NOMO-1 (cell line): ENCODE data around the gene ALOX5AP.

Source experiments
- DNase-seq, 2 experiments: peaks; one replicate each; lab custom pipeline; 2025; ENCODE audit not compliant: unreplicated experiment in 2 of 2; lab: John Stamatoyannopoulos, UW

Gene ALOX5AP

GRCh38 chr13:30735025-30735871 lies at the start of gene ALOX5AP:
TSS of gene ALOX5AP (plus strand) at chr13:30735543. CDS start at chr13:30735606, 63 bp downstream.
- peak; percentile 92 to 98 for DNase-seq

DNA sequence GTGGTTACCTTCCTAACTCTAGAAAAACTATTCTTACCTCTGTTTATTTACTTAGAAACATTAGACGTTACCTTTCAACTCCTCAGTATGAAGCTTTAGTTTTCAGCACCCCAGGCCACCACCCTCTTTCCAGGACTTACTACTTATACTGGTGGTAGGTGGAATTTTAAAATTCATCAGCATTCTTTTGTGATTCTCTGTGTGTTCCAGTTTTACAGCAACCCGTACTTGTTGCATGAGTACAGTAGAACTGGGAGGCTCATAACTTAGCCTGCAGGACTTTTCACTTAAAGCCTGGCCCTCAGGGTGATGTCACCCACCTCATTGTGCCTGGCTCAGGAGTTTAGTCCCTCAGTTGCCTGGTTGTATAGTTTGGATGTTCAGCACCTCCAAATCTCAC lies 49.4 kb upstream of the ALOX5AP start:
- no peak for DNase-seq

- DNase-seq = no peak
Measured at GRCh38 chr13:30687601-30688000, 47.7 kb upstream of the ALOX5AP start.

DNA sequence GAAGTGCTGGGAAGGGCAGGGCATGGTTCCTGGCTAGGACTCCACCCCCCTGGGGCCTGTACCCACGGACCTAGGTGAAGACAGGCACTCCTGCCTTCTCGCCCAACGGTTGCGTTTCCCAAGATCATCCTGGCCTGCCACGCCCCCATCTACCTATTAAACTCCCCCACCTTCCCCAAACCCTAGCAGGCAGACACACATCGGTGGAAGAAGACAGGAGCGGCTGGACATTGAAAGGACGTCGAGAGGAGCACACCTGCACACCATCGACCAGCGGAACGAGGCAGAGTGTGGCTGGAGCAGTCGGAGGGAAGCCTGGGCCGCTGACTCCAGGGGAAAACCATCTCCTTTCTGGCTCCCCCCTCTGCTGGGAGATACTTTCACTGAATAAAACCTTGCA lies 45.6 kb upstream of the ALOX5AP start:
- DNase-seq = no peak

DNA sequence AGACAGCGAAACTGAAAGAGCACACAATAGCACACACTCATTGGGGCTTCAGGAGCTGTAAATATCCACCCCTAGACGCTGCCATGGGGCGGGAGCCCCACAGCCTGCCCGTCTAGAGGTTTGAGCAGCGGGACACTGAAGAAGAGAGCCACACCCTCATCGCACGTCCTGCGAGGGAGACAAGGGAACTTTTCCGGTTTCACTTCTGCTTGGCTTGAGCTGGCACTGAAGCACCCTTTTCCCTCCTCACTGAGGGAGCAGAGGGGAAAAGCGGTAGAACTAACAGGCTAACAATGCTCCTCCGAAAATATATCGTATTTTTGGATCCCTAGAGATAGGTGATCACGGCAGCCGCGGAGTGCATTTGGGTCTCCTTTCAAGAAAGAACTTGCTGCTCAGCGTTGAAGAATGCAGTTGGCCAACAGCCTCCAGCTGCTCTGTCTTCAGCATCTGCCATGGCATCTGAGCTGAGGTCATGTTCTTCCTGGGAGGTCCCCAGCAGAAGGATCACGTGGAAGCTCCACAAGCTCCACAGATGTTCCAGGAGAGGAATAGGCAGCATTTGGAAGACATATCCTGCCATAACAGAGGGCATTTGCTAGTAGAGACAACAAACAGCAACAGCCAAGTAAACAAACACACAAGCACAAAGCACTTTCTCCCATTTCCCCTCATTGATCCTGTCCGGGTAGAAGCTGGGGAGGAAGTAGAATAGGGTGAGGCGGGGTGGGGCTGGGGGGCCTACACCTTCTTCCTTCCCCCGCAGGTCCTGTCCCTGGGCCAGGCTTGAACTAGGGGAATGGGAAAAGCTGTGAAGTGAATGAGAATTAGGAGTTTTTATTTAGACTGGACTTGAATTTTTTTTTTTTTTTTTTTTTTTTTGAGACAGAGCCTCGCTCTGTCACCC lies 44.8 kb upstream of the ALOX5AP start:
- DNase-seq = peak; percentile 96 to 97

DNA sequence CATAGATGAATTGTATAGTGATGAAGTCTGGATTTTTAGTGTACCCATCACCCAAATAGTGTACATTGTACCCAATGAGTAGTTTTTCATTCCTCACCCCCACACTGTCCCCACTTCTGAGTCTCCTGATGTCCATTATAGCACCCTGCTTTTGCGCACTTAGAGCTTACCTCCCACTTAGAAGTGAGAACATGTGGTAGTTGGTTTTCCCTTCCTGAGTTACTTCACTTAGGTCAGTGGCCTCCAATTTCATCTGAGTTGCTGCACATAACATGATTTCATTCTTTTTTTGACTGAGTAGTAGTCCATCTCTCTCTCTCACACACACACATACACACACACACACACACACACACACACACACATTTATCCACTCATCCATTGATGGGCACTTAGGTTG lies 43.2 kb upstream of the ALOX5AP start:
- no peak for DNase-seq

GRCh38 chr13:30696278-30697176 lies 38.8 kb upstream of the ALOX5AP start:
- DNase-seq = peak; percentile 68 to 77

DNA sequence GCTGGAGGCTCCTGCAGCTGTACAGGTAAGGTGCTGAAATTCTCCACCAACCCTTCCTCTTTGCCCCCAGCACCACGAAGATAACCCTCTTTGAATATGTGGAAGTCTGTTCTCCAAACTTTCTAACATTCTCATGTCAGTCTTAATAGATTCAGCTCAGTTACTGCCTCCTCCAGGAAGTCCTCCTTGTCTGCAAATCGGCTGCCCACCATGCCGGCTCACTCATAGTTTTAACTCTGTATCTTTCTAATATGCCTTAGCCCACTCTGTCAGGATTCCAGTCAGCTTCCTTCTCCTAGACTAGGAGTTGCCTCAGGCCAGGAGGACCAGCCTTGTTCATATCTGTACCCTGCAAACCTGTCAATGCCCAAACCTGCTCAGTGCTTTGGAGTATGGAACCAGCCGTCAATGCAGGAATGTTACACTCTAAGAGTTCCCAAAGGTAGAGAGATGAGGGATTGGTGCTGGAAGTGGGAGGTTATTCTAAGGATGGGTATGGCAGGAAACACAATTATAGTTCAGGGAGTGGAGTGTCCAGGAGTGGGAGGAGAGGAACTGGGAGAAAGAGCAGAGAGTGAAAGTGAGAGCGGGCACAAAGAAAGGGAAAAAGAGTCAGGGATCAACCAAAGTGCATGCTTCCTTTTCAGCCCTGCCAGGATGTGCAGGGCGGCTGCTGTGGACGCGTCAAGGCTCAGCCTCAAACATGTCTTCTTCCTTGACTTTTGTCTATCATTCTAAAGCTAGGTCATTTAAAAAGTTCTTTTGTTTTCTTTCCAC lies 38.0 kb upstream of the ALOX5AP start:
- no peak for DNase-seq

DNA sequence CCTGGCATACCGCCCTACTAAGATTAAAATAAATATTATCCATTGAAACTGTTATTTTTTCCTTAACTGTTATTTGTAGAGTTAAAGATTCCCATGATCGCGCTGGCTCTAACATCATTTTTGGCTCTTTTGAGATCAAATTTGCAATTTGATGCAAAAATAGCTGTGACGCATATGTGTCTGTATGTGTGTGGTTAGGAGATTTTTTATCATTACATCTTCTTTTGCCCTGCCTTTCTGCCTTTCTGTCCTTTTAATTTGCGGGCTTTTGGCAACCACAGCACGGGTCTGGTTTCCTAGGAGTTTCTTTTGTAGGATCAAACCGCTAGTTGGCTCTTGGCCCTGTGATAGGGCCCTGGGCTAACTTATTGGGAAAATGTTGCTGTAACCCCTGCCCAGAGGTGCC lies 37.3 kb upstream of the ALOX5AP start:
- no peak for DNase-seq

DNA sequence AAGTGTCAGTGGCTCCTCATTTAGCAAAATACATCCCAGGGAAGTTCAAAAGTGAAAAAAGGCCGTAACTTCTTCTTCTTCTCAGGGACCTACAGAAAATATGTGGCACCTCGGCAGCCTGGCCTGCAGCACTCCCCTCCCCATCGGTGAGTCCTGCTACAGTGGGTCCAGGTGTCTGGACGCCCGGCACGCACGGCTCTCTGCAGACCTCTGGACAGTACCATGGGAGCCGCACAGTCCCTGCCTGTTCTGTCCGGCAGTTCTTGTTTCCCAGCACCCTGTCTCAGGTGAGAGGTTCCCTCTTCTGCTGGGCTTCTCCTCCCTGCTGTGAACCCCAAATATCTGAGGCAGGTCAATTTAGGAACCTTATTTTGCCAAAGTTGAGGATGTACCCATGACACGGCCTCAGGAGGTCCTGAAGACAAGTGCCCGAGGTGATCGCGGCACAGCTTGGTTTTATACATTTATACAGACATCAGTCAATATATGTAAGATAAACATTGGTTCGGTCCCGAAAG lies 36.8 kb upstream of the ALOX5AP start:
- no peak for DNase-seq

DNA sequence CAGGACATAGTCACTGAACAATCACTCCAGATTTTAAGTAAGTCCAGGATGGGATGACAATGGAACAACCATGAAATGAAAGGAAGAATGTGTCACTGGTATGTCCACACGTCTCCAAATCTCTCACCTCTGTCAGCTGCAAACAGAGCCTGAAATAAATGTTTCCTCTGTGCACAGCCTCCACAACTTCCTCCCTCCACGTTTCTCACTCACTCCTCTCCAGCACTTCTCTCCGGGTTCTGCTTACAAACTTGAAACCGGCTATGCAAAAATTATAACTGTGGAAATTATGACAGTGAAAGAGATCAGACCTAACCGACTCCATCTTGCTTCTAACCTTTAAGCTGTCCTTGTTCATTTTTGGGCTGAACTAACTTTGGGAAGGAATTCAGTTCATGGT lies 35.0 kb upstream of the ALOX5AP start:
- DNase-seq = peak; percentile 18 to 44

GRCh38 chr13:30702006-30702405 lies 33.3 kb upstream of the ALOX5AP start:
- DNase-seq = no peak

DNA sequence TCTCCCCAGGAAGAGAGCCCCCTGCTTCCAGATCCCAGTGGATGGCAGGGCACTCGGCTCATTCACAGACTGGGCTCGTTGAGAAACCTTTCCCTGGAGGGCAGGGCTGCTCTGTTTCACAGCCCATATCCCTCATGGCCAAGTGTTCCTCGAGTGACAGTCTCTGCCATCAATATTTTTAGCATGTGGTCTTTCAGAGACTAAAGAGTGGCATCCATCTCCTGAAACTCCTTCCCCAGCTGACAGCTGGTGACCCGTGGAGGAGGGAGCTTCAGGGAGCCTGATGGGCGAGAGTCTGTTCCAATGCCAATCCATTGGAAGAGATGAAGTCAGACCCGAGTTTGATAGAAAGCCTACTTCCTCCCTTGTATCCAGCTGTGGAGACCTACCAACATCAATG lies 30.7 kb upstream of the ALOX5AP start:
- no peak for DNase-seq

DNA sequence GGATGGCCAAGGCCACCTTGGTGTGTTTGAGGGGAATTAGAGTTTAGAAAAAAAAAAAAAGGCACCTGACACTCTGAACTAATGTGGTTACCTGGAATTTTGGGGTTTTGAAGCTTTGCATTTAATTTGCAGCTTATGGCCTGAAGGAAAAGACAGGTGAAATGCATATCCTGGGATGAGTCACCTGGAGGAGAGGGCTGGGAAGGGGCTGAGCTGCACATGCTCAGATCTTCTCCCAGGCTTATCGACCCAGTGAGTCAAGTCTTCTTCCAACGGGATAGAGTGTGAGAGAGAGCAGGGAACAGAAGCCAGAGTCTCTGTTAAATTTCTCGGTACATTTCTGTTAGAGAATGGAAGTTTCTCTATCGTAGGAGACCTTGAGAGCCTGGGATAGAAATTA lies 29.7 kb upstream of the ALOX5AP start:
- no peak for DNase-seq

- no peak for DNase-seq
Measured at GRCh38 chr13:30708541-30708940, 26.8 kb upstream of the ALOX5AP start.

DNA sequence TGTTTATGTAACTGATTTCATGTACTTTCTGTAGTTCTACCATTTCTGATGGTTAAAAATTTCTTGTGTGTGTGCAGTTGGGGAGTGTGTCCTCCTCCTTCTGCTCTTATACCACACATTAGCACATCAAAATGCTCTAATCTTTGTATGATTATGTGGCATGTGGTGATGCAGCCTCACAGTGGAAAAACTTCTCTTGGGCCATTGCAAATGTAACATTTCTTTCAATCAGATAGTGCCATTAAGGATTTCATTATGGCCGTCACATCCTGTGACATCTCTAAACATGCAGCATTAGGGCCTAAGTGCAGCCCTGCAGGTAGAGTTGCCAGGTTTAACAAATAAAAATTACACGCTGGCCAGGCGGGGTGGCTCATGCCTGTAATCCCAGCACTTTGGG lies 24.9 kb upstream of the ALOX5AP start:
- no peak for DNase-seq

- DNase-seq = no peak
Measured at GRCh38 chr13:30711375-30711774, 24.0 kb upstream of the ALOX5AP start.

- no peak for DNase-seq
Measured at GRCh38 chr13:30711837-30712236, 23.5 kb upstream of the ALOX5AP start.
